Ramos (cell line): ENCODE data around the gene ELOB.

ENCODE experiments used
- in situ Hi-C: fragments of 300-500 bp; cut with MboI; formaldehyde crosslinking; loops from one replicate; pipeline ENCODE4 v1.14.3; 2022; ENCODE audit warnings: low sequenced_read_pairs; ENCODE audit not compliant: unreplicated experiment

ELOB gene

DNA sequence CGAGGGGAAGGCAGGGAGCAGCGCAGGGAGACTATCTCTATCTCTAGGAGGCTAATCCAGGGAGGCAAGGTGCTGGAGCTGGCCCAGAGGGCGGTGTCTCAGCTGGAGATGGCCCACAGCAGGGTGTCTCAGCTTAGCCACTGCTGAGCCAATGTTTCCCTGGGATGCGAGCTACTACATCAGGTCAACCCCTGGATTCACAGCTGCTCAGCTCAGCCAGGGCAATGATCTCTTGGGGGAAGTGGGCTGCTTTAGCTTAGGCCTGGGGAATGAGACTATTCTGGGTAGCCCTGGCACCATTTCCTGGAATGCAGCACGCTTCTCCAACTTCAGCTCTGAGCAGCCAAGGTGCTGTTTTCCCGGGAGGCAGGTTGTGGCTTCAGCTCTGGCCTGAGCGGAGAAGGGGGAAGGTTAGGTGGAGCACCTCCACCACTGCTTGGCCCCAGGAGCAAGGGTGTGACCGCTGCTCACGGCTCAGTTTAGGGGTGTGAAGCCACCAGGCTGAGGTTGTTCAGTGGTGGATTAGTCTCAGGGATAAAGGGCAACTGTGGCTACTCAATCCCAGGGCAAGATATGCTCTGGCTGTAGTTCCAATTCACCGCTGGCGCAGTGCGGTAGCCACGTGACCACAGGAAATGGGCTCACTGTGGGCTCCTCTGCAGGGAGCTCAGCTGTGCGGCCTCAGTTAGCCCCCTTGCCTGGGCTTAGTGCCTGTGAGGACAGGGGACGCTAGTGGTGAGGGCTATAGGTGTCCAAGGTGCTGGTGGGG, 34.8 kb upstream of the ELOB start:
- in situ Hi-C loops: no loop called here

DNA sequence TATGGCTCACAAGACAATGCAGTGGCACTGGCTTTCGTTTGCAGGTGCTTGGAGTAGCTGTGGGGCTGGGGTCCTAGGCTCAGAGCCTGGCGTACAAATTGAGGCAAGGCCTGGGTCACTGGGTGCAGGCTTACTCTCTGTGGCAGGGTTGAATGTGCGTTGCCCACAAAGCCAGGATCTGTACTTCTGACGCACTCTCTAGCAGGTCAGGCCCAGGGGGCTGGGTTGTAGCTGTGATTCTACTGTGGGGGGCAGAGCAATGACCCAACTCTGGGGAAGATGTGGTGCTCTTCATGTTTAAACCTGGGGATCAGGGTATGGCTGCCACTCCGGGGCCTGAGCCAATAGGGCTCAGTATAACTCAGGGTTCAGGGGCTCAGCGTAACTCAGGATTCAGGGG, 33.6 kb upstream of the ELOB start:
- in situ Hi-C loops: no loop called here

DNA sequence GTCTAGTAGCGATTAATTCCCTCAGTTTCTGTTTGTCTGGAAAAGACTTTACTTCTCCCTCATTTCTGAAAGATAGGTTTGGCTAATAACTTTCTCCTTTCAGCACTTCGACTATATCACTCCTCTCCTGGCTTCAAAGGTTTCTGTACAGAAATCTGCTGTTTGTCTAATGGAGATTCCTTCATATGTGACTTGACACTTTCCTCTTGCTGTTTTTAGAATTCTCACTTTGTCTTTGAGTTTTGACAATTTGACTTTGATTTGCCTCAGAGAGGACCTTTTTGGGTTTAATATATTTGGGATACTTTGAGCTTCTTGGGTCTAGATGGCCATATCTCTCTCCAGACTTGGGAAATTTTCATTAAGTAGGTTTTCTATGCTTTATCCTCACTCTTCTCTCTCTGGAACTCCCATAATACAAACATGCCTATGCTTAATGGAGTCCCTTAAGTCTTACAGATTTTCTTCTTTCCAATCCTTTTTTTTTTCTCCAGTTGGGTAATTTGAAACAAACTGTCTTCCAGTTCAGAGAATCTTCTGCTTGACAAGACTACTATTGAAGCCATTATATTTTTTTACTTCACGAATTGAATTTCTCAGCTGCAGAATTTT, 32.2 kb upstream of the ELOB start:
- in situ Hi-C loops: no loop called here

GRCh38 chr16:2808181-2808580, 31.1 kb upstream of the ELOB start:
- in situ Hi-C loops: no loop called here

- in situ Hi-C loops: no loop called here
Measured at GRCh38 chr16:2806286-2806685, 29.2 kb upstream of the ELOB start.

DNA sequence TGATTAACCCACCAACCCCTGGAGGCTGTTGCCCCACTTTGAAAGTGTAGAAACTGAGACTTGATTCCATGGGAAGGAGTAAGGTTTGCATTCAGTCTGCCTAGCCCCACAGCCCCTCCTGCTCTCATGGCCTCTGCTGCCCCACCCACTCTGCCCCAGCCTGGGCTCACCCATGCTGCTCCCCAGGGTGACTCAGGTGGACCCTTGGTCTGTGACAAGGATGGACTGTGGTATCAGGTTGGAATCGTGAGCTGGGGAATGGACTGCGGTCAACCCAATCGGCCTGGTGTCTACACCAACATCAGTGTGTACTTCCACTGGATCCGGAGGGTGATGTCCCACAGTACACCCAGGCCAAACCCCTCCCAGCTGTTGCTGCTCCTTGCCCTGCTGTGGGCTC, 27.6 kb upstream of the ELOB start:
- in situ Hi-C loops: no loop called here

GRCh38 chr16:2803545-2804195, 26.6 kb upstream of the ELOB start:
- in situ Hi-C loops: no loop called here

- in situ Hi-C loops: no loop called here
Measured at GRCh38 chr16:2799859-2800226, 22.8 kb upstream of the ELOB start.

GRCh38 chr16:2799205-2799858, 22.3 kb upstream of the ELOB start:
- in situ Hi-C loops: no loop called here

GRCh38 chr16:2798723-2799204, 21.7 kb upstream of the ELOB start:
- in situ Hi-C loops: no loop called here

GRCh38 chr16:2795395-2796143, 18.5 kb upstream of the ELOB start:
- in situ Hi-C loops: no loop called here

- in situ Hi-C loops: no loop called here
Measured at GRCh38 chr16:2792940-2793339, 15.9 kb upstream of the ELOB start.

DNA sequence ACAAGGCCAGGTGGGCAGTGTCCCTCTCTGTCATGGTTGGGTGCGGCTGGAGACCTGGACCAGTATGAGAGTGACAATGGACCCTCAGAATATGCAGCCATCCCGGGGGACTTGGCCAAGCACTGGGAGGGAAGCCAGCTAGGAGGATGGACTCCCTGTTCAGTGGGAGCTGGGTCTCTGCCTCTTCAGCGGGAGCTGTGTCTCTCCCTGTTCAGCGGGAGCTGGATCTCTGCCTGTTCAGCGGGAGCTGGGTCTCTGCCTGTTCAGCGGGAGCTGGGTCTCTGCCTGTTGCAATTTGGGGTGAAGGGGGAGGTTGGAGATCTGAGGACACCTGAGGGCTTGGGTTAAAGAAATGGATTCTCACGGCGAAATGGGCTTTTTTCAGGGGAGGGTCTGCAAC, 14.1 kb upstream of the ELOB start:
- in situ Hi-C loops: no loop called here

DNA sequence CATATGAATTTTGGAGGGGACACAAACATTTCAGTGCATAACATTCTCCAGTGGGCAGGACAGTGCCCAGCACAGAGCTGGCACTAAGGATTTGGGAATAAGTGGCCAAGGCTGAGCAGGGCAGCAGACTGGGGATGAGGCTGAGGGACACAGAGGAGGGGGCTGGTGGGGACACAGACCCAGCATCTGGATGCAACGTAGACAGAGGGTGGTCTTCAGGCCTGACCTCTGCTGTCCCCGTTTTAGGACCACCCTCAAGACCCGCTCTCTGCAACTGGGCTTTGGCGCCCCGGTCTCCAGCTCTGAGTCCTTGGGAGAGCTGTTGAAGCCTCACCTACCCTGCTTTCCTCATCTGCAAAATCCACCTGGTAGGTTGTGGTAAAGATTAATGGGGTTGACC, 13.6 kb upstream of the ELOB start:
- in situ Hi-C loops: no loop called here

DNA sequence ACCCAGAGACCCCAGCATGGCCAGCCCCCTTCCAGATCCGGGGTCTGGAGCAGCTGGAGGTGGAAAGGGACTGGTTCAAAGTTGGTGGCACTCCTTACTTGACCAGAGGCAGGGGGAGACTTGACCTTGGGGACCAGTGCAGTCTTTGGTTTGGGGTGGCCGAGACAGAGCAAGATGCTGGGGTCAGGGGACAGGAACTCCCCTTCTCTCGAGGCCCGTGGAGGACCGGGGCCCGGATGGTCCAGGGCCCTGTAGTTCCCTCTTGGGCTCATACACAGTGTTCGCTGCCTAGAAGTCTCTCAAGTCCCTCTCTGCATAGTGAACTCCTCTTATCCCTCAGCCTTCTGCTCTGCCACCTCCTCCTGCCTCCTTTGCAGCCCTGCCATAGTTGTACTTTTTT, 10.9 kb upstream of the ELOB start:
- in situ Hi-C loops: no loop called here

DNA sequence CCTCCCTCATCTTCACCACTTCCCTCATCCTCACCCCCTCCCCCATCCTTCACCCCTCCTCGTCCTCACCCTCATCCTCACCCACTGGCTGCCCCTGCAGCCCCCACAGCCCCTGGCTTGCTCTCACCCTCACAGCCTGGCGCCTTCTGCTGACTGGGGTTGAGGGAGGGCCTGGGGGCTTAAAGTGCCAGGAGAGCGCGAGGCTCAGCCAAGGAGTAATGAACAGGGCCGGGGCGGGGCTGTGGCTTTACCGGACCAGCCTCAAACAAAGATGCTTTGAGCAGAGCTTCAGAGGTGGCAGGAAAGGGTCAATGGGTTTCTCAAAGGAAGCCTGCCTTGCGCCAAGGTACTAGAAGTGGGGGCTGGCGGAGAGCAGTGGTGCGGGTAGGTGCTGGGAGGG, 10.3 kb upstream of the ELOB start, which contains the start of gene PRSS33:
Gene PRSS33, minus strand, starts transcription at position 155 of the 400 bp plus-strand sequence. CDS start 1,013 bp downstream, outside the sequence.
- in situ Hi-C loops: no loop called here

- in situ Hi-C loops: no loop called here
Measured at GRCh38 chr16:2786826-2787151, 9.7 kb upstream of the ELOB start.

DNA sequence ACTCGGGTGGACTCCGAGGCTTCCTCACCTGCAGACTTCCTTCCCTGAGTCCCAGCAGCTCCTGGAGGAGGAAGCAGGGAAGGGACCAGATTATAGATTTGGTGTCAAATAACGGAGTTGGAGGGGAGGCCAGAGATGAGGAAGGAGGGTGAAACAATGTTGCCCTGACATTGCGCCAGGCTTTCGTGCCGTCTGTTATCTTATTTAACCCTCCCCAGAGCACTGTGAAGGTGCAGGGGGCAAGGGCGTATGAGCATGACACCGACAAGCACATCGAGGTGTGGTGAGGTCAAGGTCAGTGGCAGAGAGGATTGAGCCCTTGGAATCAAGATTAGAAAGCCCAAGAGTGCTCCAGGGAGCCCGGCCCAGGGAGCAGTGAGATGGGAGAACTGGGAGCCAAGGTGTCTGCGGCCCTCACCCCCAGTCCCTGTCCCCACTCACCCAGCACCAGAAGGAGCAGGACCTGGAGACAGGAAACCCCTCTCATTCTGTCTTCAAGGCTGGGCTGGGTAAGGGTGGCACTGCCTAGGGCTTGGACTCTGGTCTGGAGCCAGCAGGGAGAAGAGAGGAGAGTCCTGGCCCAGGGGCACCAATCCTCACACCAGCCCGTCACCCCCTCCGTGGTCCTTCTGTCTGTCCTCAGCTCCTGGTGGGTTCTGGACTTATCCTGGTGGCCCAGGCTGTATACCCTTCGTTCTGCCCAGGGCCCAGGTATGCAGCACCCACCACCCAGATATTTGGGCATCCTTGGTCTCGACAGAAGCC, 9.2 kb upstream of the ELOB start:
- in situ Hi-C loops: no loop called here

GRCh38 chr16:2785101-2785991, 8.3 kb upstream of the ELOB start:
- in situ Hi-C loops: no loop called here
